AML-193 (cell line): Measurements from ENCODE around the gene LPO.

ENCODE experiments used
- DNase-seq, 2 experiments: peaks; one replicate each; lab custom pipeline; 2025; lab: John Stamatoyannopoulos, UW

LPO gene

GRCh38 chr17:58262149-58262548, 23.8 kb downstream of the LPO start:
- DNase-seq = no peak

DNA sequence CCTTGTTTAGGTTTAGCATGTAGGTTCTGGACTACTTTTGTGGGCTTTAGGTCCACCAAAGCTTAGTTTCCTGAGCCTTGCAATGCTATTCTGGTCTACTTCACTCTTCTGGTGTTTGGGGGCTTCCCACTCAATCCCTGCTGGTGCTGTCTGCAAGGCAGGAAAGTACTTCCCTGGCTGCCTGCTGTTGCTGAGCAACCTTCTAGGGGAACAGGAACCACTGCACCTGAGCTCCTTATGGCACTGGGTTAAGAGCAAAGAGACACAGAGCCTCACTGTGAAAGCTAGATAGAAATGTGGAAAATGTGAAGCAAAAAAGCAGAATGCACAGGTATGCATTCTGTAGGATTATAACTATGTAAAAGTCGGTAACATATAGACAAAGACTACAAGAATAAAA, 25.4 kb downstream of the LPO start:
- no peak for DNase-seq

DNA sequence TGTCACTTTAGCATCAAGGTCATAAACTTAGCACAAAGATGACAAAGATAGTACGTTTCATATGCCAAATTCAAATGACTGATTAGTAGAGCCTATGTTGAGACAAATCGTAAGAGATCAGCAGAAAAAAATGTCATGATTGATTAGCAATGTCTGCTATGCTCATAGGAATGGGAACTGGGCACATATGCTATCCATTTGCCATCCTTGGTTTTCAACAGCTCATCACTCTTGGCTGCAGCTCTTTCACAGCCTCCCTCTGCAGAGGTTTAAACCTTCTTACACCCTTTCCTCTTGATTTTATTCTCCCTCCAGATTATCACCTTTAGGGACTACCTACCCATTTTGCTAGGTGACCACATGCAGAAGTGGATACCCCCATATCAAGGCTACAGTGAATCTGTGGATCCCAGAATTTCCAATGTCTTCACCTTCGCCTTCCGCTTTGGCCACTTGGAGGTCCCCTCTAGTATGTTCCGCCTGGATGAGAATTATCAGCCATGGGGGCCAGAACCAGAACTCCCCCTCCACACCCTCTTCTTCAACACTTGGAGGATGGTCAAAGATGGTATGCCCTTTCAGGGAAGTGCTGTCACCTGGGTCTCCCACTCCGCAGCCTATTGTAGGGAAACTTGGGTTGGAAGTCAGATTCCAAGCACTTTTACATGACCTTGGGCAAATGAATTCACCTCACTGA, 26.2 kb downstream of the LPO start:
- no peak for DNase-seq

DNA sequence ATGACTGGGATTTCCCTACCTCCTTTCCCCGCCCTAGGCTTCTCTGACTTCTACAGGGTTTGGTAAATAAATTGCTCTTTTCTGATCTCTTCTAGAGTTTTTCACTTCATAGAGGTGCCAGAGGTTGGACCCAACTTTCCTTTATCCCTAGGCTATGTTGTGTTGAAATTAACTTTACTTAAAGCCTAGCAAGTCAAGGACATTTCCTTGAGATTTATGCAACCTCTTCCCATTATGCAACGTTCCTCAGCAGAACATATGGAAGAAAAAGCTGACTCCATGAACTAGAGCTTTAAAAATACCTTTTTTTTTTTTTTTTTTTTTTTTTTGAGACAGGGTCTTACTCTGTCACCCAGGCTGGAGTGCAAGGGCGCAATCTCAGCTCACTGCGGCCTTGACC, 26.9 kb downstream of the LPO start:
- peak; percentile 44 to 45 for DNase-seq

DNA sequence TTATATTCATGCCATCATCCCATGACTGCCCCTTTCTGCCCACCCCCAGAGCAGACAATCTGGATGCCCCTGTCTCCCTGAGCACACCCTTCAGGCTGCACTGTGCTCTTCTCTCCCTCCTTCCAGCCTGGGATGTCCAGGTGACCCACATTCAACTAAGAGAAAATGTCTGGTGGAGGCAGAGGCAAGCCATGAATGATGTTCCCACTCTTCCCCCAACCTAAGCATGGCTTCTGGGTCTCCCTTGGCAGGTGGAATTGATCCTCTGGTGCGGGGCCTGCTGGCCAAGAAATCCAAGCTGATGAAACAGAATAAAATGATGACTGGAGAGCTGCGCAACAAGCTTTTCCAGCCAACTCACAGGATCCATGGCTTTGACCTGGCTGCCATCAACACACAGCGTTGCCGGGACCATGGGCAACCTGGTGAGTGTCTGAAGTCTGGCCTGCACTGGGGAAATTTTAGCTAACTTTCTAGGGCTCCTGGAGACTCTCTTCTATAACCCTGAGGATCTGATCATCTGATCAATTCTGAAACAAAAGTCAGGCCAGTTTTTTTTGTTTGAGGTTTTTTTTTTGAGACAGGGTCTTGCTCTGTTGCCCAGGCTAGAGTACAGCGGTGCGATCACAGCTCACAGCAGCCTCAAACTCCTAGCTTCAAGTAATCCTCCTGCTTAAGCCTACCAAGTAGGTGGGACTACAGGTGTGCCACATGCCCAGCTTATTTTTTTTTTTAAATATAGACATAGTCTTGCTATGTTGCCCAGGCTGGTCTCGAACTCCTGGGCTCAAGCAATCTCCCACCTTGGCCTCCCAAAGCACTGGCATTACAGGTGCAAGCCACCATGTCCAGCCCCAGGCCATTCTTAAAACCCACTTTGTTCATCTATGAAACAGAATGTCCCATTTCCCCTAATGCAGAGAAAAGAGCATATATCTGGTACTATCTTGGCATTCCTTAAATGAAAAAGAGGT, 27.8 kb downstream of the LPO start:
- no peak for DNase-seq

DNA sequence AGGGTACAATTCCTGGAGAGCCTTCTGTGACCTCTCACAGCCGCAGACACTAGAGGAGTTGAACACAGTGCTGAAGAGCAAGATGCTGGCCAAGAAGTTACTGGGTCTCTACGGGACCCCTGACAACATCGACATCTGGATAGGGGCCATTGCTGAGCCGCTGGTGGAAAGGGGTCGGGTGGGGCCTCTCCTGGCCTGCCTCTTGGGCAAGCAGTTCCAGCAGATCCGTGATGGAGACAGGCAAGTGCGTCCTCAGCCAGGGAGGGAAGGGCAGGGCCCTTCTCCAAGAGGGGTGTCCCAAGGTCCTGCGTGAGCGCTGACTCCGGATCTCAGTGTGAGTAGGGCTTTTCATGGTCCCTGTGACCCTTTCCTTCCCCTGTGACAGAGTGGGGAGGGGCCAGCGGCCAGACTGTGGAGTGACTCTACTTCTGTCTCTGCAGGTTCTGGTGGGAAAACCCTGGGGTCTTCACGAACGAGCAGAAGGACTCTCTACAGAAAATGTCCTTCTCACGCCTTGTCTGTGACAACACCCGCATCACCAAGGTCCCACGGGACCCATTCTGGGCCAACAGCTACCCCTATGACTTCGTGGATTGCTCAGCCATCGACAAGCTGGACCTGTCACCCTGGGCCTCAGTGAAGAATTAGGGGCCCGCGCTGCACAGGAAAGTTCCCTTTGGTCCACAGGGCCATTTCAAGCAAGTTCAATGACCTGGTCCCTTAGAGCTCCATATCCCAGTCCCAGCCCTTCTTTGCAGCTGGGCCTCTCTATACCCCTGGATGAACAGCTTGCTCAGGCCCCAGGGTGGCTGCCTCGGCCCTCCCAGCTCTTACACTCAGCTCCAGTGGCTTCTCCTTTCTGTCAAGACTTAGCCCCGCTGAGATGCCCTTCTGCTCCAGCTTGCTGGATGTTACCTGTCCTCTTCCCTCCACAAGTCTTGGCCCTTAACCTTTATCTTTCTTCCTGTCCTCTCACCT, 29.3 kb downstream of the LPO start:
- no peak for DNase-seq

GRCh38 chr17:58268326-58268725, 29.9 kb downstream of the LPO start:
- no peak for DNase-seq

DNA sequence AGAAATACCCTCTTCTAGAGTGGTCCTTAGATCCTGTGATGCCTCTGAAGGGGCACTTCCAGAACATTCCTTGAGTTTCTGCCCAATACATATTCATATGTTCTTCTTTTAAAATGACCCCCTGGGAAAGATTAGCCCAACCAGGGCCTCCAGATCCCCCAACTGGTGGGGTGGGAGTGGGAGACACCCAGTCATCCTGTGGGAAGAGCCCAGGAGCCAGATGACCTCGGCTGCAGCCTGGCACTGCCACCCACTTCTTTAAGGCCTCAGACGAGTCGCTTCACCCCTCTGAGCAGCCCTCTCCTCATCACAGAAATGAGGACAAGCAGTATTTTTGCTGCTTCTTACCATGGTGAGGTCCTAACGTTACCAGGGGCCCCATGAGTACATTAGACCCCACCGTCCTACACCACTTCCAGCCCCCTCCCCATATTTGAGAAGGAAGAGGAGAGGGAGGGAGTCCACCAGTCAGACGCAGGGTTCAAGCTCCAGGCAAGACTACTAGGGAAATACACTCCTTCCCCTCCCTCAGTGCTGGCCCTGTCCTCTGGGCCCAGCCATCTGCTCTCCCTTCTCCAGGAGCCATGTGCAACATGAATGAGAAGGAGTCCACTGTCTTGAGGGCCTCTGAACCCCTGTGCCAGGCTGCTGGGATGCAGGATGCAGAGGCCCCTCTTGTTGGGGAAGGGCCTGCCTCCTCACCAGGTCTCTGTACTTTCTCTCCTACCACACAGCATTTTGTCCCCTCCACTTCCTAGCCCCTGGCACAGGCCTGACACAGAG, 30.6 kb downstream of the LPO start:
- no peak for DNase-seq

DNA sequence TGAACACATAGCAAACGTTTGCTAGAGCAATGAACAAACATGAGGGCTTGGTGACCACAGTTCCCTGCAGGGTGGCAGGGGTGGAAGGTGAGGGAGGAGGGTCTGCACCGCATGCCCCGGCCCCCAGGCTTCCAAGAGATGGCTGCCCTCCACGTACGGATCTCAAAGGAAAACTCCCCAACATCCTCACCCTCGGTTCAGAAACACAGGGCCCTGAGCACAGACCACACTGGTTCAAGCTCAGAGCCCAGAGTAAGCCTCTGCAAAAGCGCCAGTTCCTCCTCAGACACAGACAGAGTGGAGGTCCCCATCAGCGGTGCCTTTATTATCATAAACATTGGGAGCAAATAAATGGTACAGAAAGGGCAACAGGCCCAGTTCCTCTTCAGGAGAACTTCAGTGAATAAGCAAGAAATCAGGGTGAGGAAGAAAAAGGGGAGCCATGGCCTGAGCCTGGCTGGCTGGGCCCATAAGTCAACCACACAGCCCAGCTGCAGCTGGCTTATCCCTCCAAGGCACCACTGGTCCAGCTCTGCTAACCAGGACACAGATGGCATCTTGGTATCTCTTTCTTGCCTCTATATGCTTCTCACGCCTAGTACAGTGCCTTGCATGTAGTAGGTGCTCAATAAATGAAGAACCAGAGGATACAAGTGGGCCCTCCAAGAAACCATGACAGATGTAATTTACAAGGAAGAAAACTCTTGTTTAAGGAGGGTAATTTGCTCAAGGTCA, 31.3 kb downstream of the LPO start:
- DNase-seq = no peak

- DNase-seq = no peak
Measured at GRCh38 chr17:58270476-58271215, 32.3 kb downstream of the LPO start.

GRCh38 chr17:58271216-58271931, 33.0 kb downstream of the LPO start:
- DNase-seq = no peak

- DNase-seq = no peak
Measured at GRCh38 chr17:58272367-58273280, 34.2 kb downstream of the LPO start.

GRCh38 chr17:58273453-58274104, 35.2 kb downstream of the LPO start:
- no peak for DNase-seq

DNA sequence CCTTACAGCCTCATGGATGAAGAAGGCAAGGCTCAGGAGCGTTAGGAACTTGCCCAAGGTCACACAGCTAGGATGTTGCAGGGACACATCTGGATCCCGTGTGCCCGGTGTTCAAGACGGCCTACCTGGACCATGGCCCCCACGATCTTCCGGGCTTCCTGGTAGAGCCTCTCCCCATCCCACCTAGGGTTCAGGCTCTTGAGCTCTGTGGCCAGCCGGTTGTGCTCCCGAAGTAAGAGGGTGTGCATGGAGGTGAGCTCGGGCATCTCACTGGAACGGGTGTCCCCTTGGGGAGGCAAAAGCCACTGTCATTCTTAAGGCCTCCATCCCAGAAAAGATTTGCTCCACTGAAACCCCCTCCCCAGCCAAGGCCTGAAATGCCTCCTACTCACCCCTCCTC, 37.0 kb downstream of the LPO start:
- no peak for DNase-seq

- DNase-seq = no peak
Measured at GRCh38 chr17:58276423-58276822, 38.0 kb downstream of the LPO start.

DNA sequence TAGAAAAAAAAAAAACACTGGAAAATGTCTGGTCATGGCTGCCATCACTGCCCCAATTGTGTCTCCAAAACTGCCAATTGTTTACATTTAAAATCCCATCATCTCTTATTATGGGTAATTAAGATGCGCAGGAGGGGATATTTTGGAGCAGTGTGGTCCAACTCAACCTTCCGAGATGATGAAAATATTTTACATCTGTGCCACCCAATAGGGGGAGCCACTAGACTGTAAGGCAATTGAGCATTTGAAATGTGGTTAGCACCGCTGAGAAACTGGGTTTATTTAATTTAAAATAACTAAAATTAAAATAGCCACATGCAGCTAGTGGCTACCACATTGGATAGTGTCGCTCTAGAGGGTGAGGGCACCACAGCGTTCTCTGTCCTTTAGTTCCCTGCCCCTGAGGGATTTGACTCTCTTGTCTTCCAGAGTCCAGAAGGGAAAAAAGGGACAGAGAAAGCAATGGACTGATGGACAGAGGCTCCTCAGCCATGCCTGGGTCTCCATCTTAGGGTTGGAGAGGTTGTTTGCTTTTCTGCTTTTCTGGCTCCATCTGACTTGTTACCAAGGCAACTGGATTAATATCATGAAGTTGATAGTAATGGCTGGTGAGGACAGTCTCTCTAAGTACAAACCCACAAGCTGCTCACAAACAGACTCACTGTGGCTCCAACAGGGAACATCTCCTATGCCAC, 38.9 kb downstream of the LPO start:
- peak; percentile 82 to 87 for DNase-seq
